GM12878 (cell line): Measurements from ENCODE around the gene ANK3. TPM values are rescaled to one million over a fixed set of nuclear protein-coding genes. Genes with fewer than 3 reads are reported as not detected.

Source experiments
- ATAC-seq: fragments of 200-7000 bp; cut with Tn5 transposase; 3 replicates; pipeline ENCODE4 v1.9.1; 2020; ENCODE audit warnings: mild to moderate bottlenecking, moderate library complexity
- BruUV-seq: library from RNA; stranded (reverse); fragments of 400-500 nt; replicated peaks from 2 replicates; lab custom pipeline; 2021; lab: Mats Ljungman, UMichigan
- CTCF ChIA-PET: fragments of 300-600 bp; sonication (Branson Sonifier 250); formaldehyde crosslinking; extraction: SDS; loops from one replicate; lab custom pipeline; 2021; ENCODE audit warnings: inconsistent platforms; lab: Yijun Ruan, JAX
- POLR2A ChIA-PET: fragments of 350-600 bp; formaldehyde crosslinking; extraction: SDS; loops from one replicate; lab custom pipeline; 2021; ENCODE audit warnings: inconsistent platforms; lab: Charles Lee
- RAD21 ChIA-PET: fragments of 300-600 bp; sonication (Branson Sonifier 250); formaldehyde crosslinking; loops from one replicate; lab custom pipeline; 2023; ENCODE audit warnings: antibody characterized with exemption; ENCODE audit not compliant: unreplicated experiment; lab: Charles Lee
- SMC1A ChIA-PET: fragments of 300-600 bp; sonication (Branson Sonifier 250); formaldehyde crosslinking; loops from one replicate; lab custom pipeline; 2023; ENCODE audit not compliant: unreplicated experiment, uncharacterized antibody; lab: Charles Lee
- DNase-seq: peaks from one replicate; pipeline ENCODE4 v3.0.0-alpha.2; 2011; ENCODE audit warnings: low read depth, low spot score
- FAIRE-seq: peaks from 3 replicates; lab custom pipeline; 2011; peaks lifted over from hg19 to GRCh38; lab: Jason Lieb, UNC
- H2AFZ ChIP-seq: 2 replicates; pipeline ENCODE4 v1.6.0; 2011; ENCODE audit warnings: low read depth, low read length, control low read depth; ENCODE audit not compliant: control insufficient read depth
- H3K27ac ChIP-seq: 2 replicates; pipeline ENCODE4 v1.5.1; 2011; ENCODE audit warnings: control low read depth; ENCODE audit not compliant: control insufficient read depth, insufficient read depth
- H3K27me3 ChIP-seq, 2 experiments: replicated peaks in 1 of 2; 2 replicates each; pipeline versions ENCODE4 v1.6.0 to v1.6.1; 2011; ENCODE audit warnings: low read length in 1 of 2; ENCODE audit not compliant: control insufficient read depth in 2 of 2, insufficient read depth in 2 of 2
- H3K36me3 ChIP-seq, 2 experiments: 2 replicates each; pipeline ENCODE4 v1.5.1; 2011; ENCODE audit warnings: low read length in 1 of 2; ENCODE audit not compliant: control insufficient read depth in 2 of 2, insufficient read depth in 2 of 2
- H3K4me1 ChIP-seq: 2 replicates; pipeline ENCODE4 v1.6.1; 2011; ENCODE audit warnings: mild to moderate bottlenecking, low read length, moderate library complexity, mixed read lengths; ENCODE audit not compliant: control insufficient read depth, insufficient read depth
- H3K4me2 ChIP-seq: 2 replicates; pipeline ENCODE4 v1.6.0; 2011; ENCODE audit warnings: control low read depth; ENCODE audit not compliant: control insufficient read depth, insufficient read depth
- H3K4me3 ChIP-seq: fragments of 200-600 bp; sonication (generic); 2 replicates; pipeline ENCODE4 v1.5.1; 2016
- H3K79me2 ChIP-seq: 2 replicates; pipeline ENCODE4 v1.6.0; 2011; ENCODE audit warnings: low read length; ENCODE audit not compliant: control insufficient read depth, insufficient read depth
- H3K9ac ChIP-seq: 2 replicates; pipeline ENCODE4 v1.8.0; 2011; ENCODE audit warnings: low read length, control low read depth, mixed read lengths; ENCODE audit not compliant: control insufficient read depth, insufficient read depth
- H3K9me3 ChIP-seq: replicated peaks from 3 replicates; pipeline ENCODE4 v1.5.1; 2011; ENCODE audit warnings: mild to moderate bottlenecking, low read length; ENCODE audit not compliant: control insufficient read depth, insufficient read depth
- H4K20me1 ChIP-seq: 2 replicates; pipeline ENCODE4 v1.6.0; 2011; ENCODE audit not compliant: control insufficient read depth, insufficient read depth
- ESRRA ChIP-seq: IDR thresholded peaks from 2 replicates; pipeline ENCODE4 v1.6.1; 2012; ENCODE audit warnings: mild to moderate bottlenecking, low read length, improper control_type of control experiment
- EZH2 ChIP-seq: IDR thresholded peaks from 2 replicates; pipeline ENCODE4 v1.6.1; 2012; ENCODE audit warnings: low read depth, mild to moderate bottlenecking, control low read depth, inconsistent platforms, low read length, borderline replicate concordance; ENCODE audit not compliant: control insufficient read depth
- IKZF2 ChIP-seq, 2 experiments: fragments of 450-650 bp; IDR thresholded peaks; 2 replicates each; pipeline ENCODE4 v1.6.1; 2017; ENCODE audit warnings: mild to moderate bottlenecking in 2 of 2, moderate library complexity in 2 of 2
- MTA2 ChIP-seq: fragments of 450-650 bp; IDR thresholded peaks from 2 replicates; pipeline ENCODE4 v1.6.1; 2016; ENCODE audit warnings: low read depth, mild to moderate bottlenecking, moderate library complexity
- MYC ChIP-seq: IDR thresholded peaks from 2 replicates; pipeline ENCODE4 v1.6.1; 2011; ENCODE audit warnings: mild to moderate bottlenecking, low read length, moderate library complexity, inconsistent platforms; ENCODE audit not compliant: insufficient read depth, insufficient replicate concordance, insufficient read length, severe bottlenecking
- NFIC ChIP-seq: IDR thresholded peaks from 2 replicates; pipeline ENCODE4 v1.6.1; 2012; ENCODE audit warnings: low read depth, mild to moderate bottlenecking, inconsistent platforms, low read length, moderate library complexity
- NFXL1 ChIP-seq: fragments of 450-650 bp; IDR thresholded peaks from 2 replicates; pipeline ENCODE4 v1.6.1; 2017; ENCODE audit warnings: antibody characterized with exemption, mild to moderate bottlenecking, borderline replicate concordance
- PAX8 ChIP-seq: fragments of 450-650 bp; IDR thresholded peaks from 2 replicates; pipeline ENCODE4 v1.6.1; 2017; ENCODE audit warnings: mild to moderate bottlenecking, moderate library complexity
- RB1 ChIP-seq: fragments of 450-650 bp; formaldehyde crosslinking; IDR thresholded peaks from 2 replicates; pipeline ENCODE4 v1.6.1; 2017; ENCODE audit warnings: mild to moderate bottlenecking, borderline replicate concordance
- SMAD1 ChIP-seq: fragments of 450-650 bp; IDR thresholded peaks from 2 replicates; pipeline ENCODE4 v1.6.1; 2018; ENCODE audit warnings: mild to moderate bottlenecking, low read depth; ENCODE audit not compliant: partially characterized antibody
- SMARCA5 ChIP-seq: fragments of 450-650 bp; IDR thresholded peaks from 2 replicates; pipeline ENCODE4 v1.6.1; 2017; ENCODE audit warnings: mild to moderate bottlenecking
- SMC3 ChIP-seq: IDR thresholded peaks from 2 replicates; pipeline ENCODE4 v1.6.1; 2011; ENCODE audit warnings: low read length, improper control_type of control experiment, borderline replicate concordance
- TCF3 ChIP-seq: IDR thresholded peaks from 2 replicates; pipeline ENCODE4 v1.6.1; 2012; ENCODE audit warnings: low read depth, mild to moderate bottlenecking, low read length, borderline replicate concordance; ENCODE audit not compliant: insufficient read depth
- ZNF24 ChIP-seq: fragments of 450-650 bp; IDR thresholded peaks from 2 replicates; pipeline ENCODE4 v1.6.1; 2017; ENCODE audit warnings: antibody characterized with exemption, mild to moderate bottlenecking
- ZSCAN29 ChIP-seq: fragments of 450-650 bp; IDR thresholded peaks from 2 replicates; pipeline ENCODE4 v1.6.1; 2017; ENCODE audit warnings: mild to moderate bottlenecking, moderate library complexity
- in situ Hi-C: fragments of 300-500 bp; cut with MboI; formaldehyde crosslinking; loops from 9 replicates; pipeline ENCODE4 v1.14.3; 2018; ENCODE audit warnings: mixed read lengths
- intact Hi-C: fragments of 100-400 bp; cut with micrococcal nuclease; formaldehyde crosslinking; loops from one replicate; pipeline ENCODE4 v1.14.2; 2022; ENCODE audit not compliant: unreplicated experiment
- polyA plus RNA-seq, 11 experiments: library from polyadenylated mRNA; depleted of rRNA in 4 of 11; unstranded in 6 of 11; stranded (reverse) in 5 of 11; fragments of >200 nt; fragmentation: Nextera tagmentation in 4 of 11; fragmentation: Illumina TruSeq in 1 of 11; extraction: Ambion mirVana in 4 of 11; extraction: Trizol in 1 of 11; gene quantifications; 1 replicate in 1 of 11; 2 replicates in 10 of 11; pipeline versions ENCODE4 v1.2.1 to v1.2.3, GENCODE V29; 2011 to 2016; ENCODE audit warnings: inconsistent platforms in 2 of 11, missing spikeins in 2 of 11, low read depth in 1 of 11
- total RNA-seq, 4 experiments: library from RNA; depleted of rRNA in 3 of 4; stranded (reverse); fragments of >200 nt in 3 of 4; fragmentation: Illumina TruSeq in 1 of 4; extraction: Trizol in 1 of 4; gene quantifications; 2 replicates each; pipeline versions ENCODE4 v1.2.1 to v1.2.3, GENCODE V29; 2013 to 2021
- TF ChIP-seq, protein P1 (sequence below): fragments of 450-650 bp; IDR thresholded peaks from 2 replicates; pipeline ENCODE4 v1.6.1; 2017; ENCODE audit warnings: low read depth, mild to moderate bottlenecking, moderate library complexity

ANK3 gene
- total and polyA plus RNA-seq, 10 of the 15 experiments (the other 5 are each of a cell fraction or from before 2014, with no cell fraction given), result 0.06 to 0.82 (median 0.20) TPM; not detected in 2

DNA sequence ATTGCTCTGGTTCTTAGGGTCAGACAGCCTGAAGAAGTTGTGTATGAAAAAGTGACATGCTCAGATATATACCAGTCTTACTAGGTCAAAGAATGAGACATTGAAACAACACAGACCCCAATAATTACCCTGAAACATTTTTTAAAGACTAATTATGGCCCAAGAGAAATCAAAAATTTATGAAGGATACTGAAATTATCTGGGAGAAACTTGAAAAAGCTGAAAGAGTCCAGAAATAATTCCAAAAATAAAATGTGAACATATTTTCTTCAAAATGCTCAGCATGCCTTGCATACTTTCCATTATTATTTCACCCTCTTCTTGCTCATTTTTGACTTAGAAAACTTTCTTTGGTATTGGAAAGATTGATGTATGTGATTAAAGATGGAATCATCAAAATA is 284.4 kb downstream of the ANK3 start:
- RAD21 ChIA-PET, result interaction anchor here (0.7 kb wide), 1 partner anchor 56 kb away, joined by 3 read pairs; no protein-coding TSS in a partner anchor
- intact Hi-C loops, result no loop called here
- ATAC-seq (no peak), DNase-seq (no peak), FAIRE-seq (no peak)
- Histone ChIP-seq H3K36me3 (no peaks in the 10 kb centered on the region), H3K4me2 (no peak overlapping the region), H3K27ac (no peak overlapping the region), H3K27me3 (no peaks in the 10 kb centered on the region), H3K4me1 (no peaks in the 10 kb centered on the region), H3K79me2 (no peaks in the 10 kb centered on the region), H3K9me3 (no peaks in the 10 kb centered on the region), H3K4me3 (no peak overlapping the region), H3K9ac (no peak overlapping the region), H4K20me1 (no peaks in the 10 kb centered on the region), H2AFZ (no peak overlapping the region)
- in situ Hi-C loops, result no loop called here
- TF ChIP-seq NFIC (no peak), SMC3 (no peak), MYC (no peak), ZSCAN29 (no peak), RB1 (no peak), NFXL1 (no peak), ESRRA (no peak), TCF3 (no peak), IKZF2 (IDR thresholded peaks at IDR 0.05) (no peak), ZNF24 (no peak), PAX8 (no peak), EZH2 (no peak), SMARCA5 (no peak), SMAD1 (no peak), MTA2 (no peak)
- TF ChIP-seq, protein P1, sequence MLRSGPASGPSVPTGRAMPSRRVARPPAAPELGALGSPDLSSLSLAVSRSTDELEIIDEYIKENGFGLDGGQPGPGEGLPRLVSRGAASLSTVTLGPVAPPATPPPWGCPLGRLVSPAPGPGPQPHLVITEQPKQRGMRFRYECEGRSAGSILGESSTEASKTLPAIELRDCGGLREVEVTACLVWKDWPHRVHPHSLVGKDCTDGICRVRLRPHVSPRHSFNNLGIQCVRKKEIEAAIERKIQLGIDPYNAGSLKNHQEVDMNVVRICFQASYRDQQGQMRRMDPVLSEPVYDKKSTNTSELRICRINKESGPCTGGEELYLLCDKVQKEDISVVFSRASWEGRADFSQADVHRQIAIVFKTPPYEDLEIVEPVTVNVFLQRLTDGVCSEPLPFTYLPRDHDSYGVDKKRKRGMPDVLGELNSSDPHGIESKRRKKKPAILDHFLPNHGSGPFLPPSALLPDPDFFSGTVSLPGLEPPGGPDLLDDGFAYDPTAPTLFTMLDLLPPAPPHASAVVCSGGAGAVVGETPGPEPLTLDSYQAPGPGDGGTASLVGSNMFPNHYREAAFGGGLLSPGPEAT, result no peak
- no TSS peak for BruUV-seq
- POLR2A ChIA-PET, result no interaction called here
- SMC1A ChIA-PET, result interaction anchor here (1.2 kb wide), 1 partner anchor 9 kb away, joined by 3 read pairs; no protein-coding TSS in a partner anchor
- CTCF ChIA-PET, result interaction anchor here (2.0 kb wide), 1 partner anchor 103 kb away, joined by 5 read pairs; no protein-coding TSS in a partner anchor
